Measurements from ENCODE around the gene NUDT19. TPM values are rescaled to one million over a fixed set of nuclear protein-coding genes. Genes with fewer than 3 reads are reported as not detected.

Gene NUDT19
- total and polyA plus RNA-seq, 9 of the 15 experiments (the other 6 are each of a cell fraction or from before 2014, with no cell fraction given): 9.6 to 38.6 (median 14.4) TPM

DNA sequence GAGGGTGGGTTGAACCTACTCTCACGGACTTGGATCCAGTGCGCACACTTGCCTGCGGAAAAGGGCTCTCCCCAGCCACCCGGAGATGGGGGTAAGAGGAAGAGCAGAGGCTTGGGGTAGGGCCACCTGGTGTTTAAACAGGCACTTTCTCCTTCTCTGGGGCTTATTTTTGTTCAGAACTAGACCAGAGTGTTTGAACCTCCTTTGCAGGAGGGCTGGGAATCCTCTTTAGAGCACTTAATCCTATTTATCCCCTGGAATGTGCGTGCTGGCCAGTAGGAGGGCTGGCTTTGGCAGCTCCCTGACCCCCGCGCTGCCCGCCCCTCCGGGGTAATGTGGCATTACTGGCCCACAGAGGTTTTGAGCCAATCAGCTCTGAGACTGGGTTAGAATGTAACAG lies 14.0 kb upstream of the NUDT19 start:
- Histone ChIP-seq H3K27me3 (ENCODE audit: control insufficient read depth in 2 of 2, insufficient read depth in 2 of 2, low read length in 2 of 2) (no peaks in the 10 kb centered on the region), H3K27ac (ENCODE audit: extremely low read depth, low read depth, low read length) (no peak overlapping the region), H3K4me2 (ENCODE audit: insufficient read depth, low read length) (no peak overlapping the region), H2AFZ (ENCODE audit: low read depth, low read length) (no peak overlapping the region), H4K20me1 (replicated peaks; ENCODE audit: control insufficient read depth, insufficient read depth, low read length) (no peaks in the 10 kb centered on the region), H3K9ac (ENCODE audit: insufficient read depth in 1 of 2, low read depth in 2 of 2, low read length in 2 of 2) (no peak overlapping the region), H3K36me3 (ENCODE audit: control insufficient read depth, insufficient read depth, low read length) (no peaks in the 10 kb centered on the region; the same call in 2 of the 3 replicates), H3K79me2 (ENCODE audit: control insufficient read depth, insufficient read depth, low read length) (peaks cover 24% of the 10 kb centered on the region), H3K9me3 (replicated peaks; ENCODE audit: control insufficient read depth, insufficient read depth, low read depth, low read length) (no peaks in the 10 kb centered on the region; the same call in 1 of the 2 replicates), H3K4me1 (replicated peaks in 1 of 2; ENCODE audit: control insufficient read depth in 2 of 2, insufficient read depth in 2 of 2, low read length in 2 of 2) (peaks cover 16 to 42% of the 10 kb centered on the region in 2 experiments; a peak in 4 of 5 replicates), H3K4me3 (no peak overlapping the region), H3K9me1 (ENCODE audit: control insufficient read depth, insufficient read depth, low read length) (no peaks in the 10 kb centered on the region)
- ChIA-PET POLR2A (interaction anchor here (0.7 to 1.8 kb wide), 4 partner anchors 14 to 849 kb away, joined by 3 to 11 read pairs (median 4); partner anchors contain the start of gene NUDT19), CTCF (ENCODE audit: low intra/inter-chr PET ratio) (no interaction called here)
- no peak for TF ChIP-seq GMEB1 (CRISPR knock-in tag; IDR thresholded peaks at IDR 0.05)
- no peak for TF ChIP-seq ILF3 (IDR thresholded peaks at IDR 0.05; ENCODE audit: borderline replicate concordance)
- TF ChIP-seq DLX4 (CRISPR knock-in tag; IDR thresholded peaks at IDR 0.05): no peak
- no peak for TF ChIP-seq CBX3 (IDR thresholded peaks at IDR 0.05; ENCODE audit: borderline replicate concordance in 1 of 2, low read length in 2 of 2)
- TF ChIP-seq TCF7L2 (IDR thresholded peaks at IDR 0.05; ENCODE audit: low read depth, low read length): no peak
- TF ChIP-seq, protein P1, sequence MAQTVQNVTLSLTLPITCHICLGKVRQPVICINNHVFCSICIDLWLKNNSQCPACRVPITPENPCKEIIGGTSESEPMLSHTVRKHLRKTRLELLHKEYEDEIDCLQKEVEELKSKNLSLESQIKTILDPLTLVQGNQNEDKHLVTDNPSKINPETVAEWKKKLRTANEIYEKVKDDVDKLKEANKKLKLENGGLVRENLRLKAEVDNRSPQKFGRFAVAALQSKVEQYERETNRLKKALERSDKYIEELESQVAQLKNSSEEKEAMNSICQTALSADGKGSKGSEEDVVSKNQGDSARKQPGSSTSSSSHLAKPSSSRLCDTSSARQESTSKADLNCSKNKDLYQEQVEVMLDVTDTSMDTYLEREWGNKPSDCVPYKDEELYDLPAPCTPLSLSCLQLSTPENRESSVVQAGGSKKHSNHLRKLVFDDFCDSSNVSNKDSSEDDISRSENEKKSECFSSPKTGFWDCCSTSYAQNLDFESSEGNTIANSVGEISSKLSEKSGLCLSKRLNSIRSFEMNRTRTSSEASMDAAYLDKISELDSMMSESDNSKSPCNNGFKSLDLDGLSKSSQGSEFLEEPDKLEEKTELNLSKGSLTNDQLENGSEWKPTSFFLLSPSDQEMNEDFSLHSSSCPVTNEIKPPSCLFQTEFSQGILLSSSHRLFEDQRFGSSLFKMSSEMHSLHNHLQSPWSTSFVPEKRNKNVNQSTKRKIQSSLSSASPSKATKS (CRISPR knock-in tag; IDR thresholded peaks at IDR 0.05): no peak
- TF ChIP-seq SAFB2 (IDR thresholded peaks at IDR 0.05; ENCODE audit: borderline replicate concordance, low read depth, low read length, severe bottlenecking): no peak
- no peak for TF ChIP-seq ZNF445 (CRISPR knock-in tag; IDR thresholded peaks at IDR 0.05; ENCODE audit: low read depth)
- TF ChIP-seq TCF7 (IDR thresholded peaks at IDR 0.05; ENCODE audit: borderline replicate concordance): no peak
- TF ChIP-seq ZBTB8A (IDR thresholded peaks at IDR 0.05; ENCODE audit: partially characterized antibody): no peak
- no peak for TF ChIP-seq ZC3H4 (CRISPR knock-in tag; IDR thresholded peaks at IDR 0.05; ENCODE audit: borderline replicate concordance)
- TF ChIP-seq POLR2A (conservative IDR thresholded peaks at IDR 0.05): no peak
- no peak for TF ChIP-seq KDM1A (IDR thresholded peaks at IDR 0.05)
- no peak for TF ChIP-seq ELK1 (CRISPR knock-in tag; IDR thresholded peaks at IDR 0.05)
- TF ChIP-seq HDAC8 (tag; IDR thresholded peaks at IDR 0.05): no peak
- WGBS (ENCODE audit: insufficient coverage, low coverage, missing lambda C conversion rate): 64% methylated on average over 9 of the region's 9 CpGs
- intact Hi-C loops (cut with micrococcal nuclease) (no loop called here), in situ Hi-C loops (cut with MboI) (no loop called here)
- FAIRE-seq: no peak
- no TSS peak for BruUV-seq (replicated peaks)
- no peak for ATAC-seq
- DNase-seq (ENCODE audit: extremely low read depth in 1 of 4, low spot score in 3 of 4): no peak

Measured in K562 (cell line).